NAMALWA (cell line): ENCODE measurements around the gene TMEM181.
A peak's percentile ranks its signal among the peaks of the same experiment; 100 is the strongest.
"Not testable (repeated sequence)": the region's sequence is repeated elsewhere in the genome, so short reads cannot be mapped to it uniquely, and the experiment has no call there.

Experiments
- DNase-seq: peaks from one replicate; pipeline ENCODE4 v3.0.0-alpha.2; 2015; ENCODE audit warnings: low spot score

Gene TMEM181

GRCh38 chr6:158536891-158537798 lies 22.7 kb upstream of the TMEM181 start:
- no peak for DNase-seq

DNA sequence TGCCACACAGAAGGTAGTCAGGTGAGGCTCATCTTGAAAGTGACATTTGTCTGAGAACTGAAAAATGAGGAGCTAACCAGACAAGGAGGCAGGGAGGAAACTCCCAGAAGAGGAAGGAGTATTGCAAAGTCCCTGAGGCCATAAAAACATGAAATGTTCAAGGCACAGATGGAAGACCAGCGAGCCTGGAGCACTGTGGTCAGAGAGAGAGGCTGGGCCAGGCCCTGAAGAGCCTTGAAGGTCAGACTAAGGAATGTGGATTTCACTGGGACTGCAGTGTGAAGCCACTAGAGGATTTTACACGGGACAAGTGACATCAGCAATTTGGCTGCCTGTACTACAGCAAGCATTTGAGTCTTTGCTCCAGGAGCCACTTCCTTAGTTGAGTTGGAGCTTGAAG lies 21.1 kb upstream of the TMEM181 start:
- DNase-seq = no peak

DNA sequence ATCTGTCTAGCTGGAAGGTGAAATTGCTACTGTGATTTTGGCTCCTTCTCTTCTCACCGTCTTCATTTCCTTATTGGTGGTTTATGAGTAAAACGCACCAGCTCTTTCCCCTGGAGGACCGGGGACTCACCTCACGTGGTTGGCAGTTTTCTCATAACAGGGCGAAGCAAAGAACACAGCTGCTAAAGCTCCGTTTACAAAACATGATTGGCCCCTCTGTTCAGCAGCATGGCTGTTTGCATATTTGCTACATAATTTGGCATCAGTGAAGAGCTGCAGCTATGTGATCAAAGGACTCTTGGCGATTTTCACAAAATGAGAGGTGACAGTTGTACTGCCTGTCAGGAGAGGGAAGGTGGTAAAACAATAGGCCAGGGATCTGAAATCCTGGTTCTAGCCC lies 20.5 kb upstream of the TMEM181 start:
- DNase-seq = no peak

GRCh38 chr6:158539881-158540280 lies 20.0 kb upstream of the TMEM181 start:
- DNase-seq = no peak

- DNase-seq = no peak
Measured at GRCh38 chr6:158543606-158544185, 16.2 kb upstream of the TMEM181 start.

DNA sequence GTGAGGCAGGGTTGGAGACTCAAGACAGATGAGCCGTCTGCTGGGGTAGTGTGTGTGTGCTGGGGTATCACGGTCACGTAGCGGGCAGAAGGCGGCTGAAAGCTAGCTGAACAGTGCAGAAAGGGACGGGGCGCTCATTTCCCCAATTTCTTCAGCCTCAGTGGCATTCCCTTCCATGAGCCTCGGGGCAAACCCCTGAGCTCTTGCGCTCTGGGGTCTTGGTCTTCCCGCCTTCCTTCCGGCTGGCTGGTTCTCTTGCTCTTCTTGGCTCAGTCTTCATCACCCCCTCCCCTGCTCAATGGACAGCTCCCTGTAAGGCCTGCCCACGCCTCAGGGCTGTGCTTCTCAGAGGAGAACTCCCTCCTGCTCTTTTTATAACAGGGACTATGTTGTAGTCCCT lies 15.5 kb upstream of the TMEM181 start:
- no peak for DNase-seq

GRCh38 chr6:158545043-158545966 lies 14.6 kb upstream of the TMEM181 start:
- DNase-seq = no peak

- DNase-seq = no peak
Measured at GRCh38 chr6:158548418-158549161, 11.3 kb upstream of the TMEM181 start.

DNA sequence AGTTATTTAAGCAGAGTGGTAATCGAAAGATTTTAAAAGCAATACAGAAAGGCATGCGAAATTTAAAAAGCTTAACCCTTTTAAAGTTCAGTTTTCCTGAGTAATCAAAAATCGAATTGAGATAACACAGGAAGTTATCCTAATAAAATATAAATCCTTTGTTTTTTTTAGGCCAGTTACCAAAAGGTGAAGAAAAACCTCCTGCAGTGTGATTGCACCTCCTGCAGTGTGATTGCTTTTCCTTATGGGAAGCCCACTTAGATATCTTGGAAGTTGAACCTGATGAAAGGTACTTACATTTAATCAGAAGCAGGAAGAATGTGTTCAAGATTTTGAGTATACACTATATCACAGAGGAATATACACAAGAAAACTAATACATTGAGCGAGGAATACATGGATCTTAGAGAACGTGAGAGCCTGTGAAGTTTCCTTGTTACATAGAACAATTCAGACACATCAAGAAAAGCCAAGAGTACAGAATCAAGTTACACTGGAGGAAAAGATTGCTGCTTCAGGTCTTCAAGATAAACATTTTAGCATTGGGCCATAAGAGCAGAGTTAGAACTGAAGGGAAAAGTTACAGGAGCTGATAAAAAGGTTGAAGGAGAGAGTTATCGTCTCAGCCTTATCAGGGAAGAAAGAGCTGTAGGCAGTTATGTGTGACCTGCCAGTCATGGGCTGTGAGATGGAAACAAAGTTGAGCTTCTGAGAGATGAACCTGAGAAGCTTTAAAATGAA lies 7.7 kb upstream of the TMEM181 start:
- no peak for DNase-seq

DNA sequence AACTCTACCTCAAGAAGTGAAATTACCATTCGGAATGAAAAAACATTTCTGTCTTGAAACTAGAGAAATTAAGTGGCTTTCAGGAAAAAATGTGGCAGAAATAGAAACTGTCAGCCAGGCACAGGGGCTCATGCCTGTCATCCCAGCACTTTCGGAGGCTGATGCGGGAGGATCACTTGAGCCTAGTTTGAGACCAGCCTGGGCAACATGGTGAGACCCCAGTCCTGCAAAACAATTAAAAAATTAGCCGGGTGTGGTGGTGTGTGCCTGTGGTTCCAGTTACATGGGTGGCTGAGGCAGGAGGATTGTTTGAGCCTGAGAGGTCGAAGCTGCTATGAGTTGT lies 7.1 kb upstream of the TMEM181 start:
- DNase-seq = no peak

GRCh38 chr6:158554611-158555361 lies 5.1 kb upstream of the TMEM181 start:
- no peak for DNase-seq

DNA sequence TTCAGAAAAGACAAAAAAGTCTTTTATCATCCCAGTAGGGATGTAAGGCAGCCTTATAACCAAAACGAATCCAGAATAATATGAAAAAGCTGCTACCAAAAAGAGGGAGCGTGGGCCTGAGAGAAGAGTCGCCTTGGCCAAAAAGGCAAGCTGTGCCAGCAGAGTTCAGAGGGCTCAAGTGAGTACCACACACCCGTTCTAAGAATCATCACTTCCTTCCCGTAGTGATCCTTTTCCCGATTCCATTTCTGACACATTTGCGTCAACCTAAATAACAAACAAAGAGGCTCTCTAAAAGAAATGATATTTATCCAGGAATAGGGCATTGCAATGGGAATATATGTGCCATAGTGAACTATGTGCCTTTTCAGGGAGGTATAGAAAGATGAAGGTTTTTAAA lies 3.8 kb upstream of the TMEM181 start:
- no peak for DNase-seq

DNA sequence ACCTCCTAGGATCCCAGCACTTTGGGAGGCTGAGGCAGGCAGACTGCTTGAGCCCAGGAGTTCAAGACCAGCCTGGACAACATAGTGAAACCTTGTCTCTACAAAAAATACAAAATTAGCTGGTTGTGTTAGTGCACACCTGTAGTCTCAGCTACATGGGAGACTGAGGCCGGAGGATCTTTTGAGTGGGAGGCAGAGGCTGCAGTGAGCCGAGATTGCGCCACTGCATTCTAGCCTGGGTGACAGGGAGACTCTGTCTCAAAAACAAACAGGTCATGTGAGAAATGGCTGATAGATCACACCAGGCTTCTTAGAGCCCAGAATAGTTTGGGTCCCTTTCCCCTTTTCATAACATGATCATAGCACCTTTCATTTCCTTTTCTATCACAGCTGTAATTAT lies 2.8 kb upstream of the TMEM181 start:
- DNase-seq = not testable (repeated sequence)

DNA sequence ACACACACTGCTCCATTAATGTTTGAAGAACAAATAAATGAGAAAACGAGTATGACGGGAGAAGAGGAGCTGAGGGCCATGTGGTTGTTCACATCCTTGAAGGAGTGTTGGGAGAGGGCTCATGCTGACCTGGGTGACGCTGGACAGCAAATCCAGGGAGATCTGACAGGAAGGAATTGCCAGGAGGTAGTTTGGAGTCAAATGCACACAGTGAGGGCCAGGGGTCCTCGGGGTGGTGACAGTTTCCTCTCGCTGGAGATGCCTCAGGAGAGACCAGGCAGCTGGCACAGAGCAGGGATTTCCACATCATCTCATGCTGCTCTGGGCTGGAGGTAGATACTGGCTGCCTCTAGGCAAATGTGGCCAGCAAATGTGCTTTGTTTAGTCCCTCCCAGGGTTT lies 2.0 kb upstream of the TMEM181 start:
- no peak for DNase-seq

DNA sequence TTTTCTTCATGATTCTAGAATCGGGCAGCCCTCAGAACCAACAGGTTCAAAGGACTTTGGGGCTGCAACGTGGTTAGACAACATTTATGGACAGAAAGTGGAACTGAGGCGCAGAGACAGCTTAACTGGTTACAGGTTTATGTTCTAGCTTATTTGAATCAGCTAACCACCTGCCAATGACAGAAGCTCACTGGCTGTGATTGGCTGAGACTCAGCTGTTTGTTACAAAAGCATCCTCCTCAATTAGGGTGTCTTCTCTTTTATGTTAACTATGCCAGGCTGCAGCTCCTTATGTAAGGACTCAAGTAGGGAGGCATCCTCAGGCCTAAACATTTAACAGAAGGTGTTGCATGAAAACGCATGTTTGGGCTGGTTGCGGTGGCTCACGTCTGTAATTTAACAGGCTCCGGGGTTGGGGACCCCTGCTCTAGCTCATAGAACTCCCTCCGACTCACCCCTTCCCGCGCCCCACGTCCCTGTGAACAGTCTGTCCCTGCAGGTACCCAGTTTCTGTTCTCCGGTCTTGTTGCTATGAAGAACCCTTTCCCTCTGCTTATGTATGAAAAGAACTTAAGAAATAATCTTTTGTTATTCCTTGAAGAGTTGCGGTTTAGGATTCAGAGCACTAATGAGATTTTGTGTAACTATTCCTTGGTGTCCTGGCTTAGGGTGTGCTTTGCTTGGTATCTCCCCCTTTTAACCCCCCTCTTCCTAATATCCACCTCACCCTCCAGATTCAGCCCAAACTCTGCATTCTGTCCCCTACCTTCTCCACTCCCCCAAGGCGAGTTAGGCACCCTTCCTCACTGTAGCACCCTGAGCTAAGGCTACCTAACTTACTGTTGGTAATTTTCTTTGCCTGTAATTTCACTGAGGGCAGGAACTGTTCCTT lies 1.2 kb upstream of the TMEM181 start:
- no peak for DNase-seq

- peak; percentile 10 for DNase-seq
Measured at GRCh38 chr6:158559338-158559894, 475 bp upstream of the TMEM181 start.

DNA sequence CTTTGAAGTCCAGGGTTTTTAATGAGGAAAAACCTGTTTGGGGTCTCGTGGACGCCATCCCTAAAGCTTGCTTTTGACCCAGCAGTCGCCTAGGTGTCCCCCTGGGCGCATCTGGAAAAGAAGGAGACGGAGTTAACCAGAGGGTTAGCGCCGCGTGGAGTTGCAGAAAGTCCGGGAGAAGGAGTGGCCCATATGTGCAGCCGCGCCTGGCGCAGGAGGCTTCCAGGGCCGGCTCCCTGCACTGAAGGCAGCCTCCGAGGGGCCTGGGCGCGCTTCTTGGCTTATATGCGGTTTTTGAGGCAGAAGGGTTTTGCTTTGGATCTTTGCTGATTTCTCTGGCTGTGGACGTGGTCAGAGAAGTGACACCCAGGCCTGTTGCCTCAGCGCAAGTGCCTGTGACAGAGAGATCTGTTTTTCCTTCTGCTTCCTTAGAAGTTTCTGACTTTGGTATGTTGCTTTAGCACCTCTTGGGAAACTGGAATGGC lies 987 bp downstream of the TMEM181 start:
- DNase-seq = no peak

DNA sequence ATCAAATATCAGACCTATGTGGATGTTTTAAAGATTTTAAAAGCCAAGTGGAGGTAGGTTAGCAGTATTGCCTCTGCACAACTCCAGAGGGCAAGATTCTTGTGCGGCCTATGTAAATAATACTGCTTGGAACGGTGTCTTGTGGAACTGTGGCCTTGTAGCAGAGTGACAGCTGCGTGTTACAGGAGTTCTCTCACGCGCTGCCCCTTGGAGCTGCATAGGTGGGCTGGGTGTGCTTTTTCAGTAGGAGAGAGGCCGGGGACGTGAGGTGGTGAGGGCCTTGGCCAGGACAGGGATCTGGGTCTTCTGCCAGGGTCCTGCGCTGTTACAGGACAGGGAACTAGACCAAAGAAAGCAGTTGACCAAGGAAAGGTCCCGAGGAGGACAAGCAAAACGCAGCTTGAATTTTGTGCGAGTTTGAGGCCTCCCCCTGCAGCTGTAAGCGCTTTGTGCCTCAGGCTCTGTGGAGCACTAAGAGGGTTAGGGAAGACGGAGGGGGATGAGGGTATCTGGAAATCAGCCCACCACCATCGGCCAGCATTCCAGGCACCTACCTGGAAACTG lies 1.5 kb downstream of the TMEM181 start:
- DNase-seq = no peak

DNA sequence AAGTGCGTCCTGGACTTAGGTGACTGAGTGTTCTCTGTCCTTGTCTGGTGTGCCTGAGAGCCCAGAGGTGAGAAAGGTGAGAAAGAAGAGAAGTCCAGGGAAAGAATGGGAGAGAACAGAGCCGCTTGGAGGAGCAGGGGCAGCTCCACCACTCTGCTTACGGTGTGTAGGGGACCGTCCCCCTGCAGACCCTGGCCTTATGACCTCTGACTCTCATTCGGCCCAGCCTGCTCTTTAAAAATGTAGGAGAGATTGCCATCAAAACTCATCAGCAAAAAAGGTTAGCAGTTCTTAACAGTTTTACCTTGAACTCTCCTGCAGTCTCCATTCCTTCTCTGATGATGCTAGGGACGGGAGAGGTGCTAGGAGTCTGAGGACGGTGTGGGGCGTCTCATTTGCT lies 2.0 kb downstream of the TMEM181 start:
- no peak for DNase-seq
